NCI-H1930 (cell line): ENCODE measurements around the gene RASL11B.

ENCODE experiments used
- DNase-seq, 2 experiments: peaks; one replicate each; lab custom pipeline; 2025; lab: John Stamatoyannopoulos, UW

Gene RASL11B

GRCh38 chr4:52843351-52843750 lies 18.8 kb upstream of the RASL11B start:
- DNase-seq, result no peak

DNA sequence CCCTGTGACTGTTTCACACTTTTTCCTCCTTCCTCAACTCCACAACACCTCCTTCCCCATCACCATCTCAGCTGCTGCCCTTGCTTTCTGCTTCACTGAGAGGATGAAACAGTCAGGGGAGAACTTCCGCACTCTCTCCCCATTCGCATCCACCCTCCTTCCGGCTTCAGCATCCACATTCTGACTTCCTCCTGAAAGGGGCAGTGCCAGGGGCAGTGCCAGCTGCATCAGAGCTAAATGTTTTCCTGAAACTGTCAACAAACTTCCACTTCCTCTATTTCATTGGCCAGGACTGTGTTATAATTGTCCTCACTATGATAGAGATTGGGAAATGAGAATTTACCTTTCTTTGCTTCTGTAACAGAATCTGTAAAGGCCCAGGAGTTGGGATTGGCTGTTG lies 18.2 kb upstream of the RASL11B start:
- no peak for DNase-seq

DNA sequence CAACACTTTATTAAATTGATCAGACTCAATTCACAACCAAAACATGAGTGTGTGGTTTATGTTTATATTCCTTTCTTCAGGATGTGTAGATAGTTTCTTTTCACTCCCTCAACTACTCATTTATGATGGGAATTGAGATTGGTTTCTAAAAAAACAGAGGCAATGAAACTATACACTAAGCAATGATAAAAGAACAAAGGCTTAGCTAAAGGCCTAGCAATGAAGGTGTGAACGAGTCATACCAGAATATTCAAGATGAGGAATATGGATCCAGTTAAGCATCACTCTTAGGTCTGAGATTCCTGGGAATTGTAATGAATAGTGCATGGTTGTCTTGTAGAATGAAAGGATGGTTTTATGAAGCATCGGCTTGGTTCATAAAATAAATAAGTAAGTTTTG lies 17.5 kb upstream of the RASL11B start:
- DNase-seq, result no peak

- DNase-seq, result no peak
Measured at GRCh38 chr4:52846502-52846901, 15.6 kb upstream of the RASL11B start.

DNA sequence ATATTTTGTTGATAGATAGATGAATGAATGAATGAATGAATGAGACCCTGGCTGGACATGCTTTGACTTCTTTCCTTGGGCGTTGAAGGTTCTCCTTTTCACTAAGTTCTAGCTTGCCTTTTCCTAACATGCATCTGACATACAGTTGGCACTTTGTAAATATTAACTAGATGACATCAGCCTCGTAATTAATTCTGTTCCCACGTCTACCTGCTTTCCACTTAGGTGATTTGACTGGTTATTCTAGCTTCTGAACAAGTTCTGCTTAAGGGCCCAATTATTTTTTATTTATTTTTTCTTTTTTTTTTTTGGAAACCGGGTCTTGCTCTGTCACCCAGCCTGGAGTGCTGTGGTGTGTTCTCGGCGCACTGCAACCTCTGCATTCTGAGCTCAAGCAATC lies 13.9 kb upstream of the RASL11B start:
- DNase-seq, result no peak

DNA sequence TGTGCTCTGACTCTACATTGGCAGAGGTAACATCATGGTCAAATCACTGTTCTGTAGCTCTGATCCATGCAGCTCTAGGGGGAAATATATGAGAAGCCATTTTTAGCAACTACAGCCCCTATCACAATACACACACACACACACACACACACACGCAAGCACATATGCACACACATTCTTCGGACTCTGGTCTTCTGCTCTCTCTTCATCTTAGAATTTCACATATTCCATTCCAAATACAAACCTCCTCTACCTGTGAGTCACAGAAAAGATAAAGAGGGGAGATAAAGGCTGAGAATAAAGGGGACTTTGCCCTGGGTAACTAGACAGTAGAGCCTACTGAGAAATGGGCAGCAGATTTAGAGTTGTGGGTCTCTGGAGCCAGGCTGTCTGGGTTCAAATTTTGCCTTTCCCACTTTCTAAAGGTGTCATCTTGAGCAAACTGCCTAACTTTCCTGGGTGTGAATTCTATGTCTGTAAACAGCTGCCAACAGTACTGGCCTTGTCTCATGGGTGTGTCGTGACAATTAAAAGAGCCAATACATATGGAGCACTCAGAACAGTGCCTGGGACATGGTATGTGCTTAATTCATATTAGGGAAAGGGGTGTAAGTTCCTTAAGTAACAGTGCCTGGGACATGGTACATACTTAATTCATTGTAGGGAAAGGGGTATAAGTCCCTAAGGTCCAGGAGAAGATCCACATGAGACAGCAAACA lies 11.6 kb upstream of the RASL11B start:
- no peak for DNase-seq

- DNase-seq, result no peak
Measured at GRCh38 chr4:52852041-52852440, 10.1 kb upstream of the RASL11B start.

- no peak for DNase-seq
Measured at GRCh38 chr4:52852711-52853110, 9.4 kb upstream of the RASL11B start.

DNA sequence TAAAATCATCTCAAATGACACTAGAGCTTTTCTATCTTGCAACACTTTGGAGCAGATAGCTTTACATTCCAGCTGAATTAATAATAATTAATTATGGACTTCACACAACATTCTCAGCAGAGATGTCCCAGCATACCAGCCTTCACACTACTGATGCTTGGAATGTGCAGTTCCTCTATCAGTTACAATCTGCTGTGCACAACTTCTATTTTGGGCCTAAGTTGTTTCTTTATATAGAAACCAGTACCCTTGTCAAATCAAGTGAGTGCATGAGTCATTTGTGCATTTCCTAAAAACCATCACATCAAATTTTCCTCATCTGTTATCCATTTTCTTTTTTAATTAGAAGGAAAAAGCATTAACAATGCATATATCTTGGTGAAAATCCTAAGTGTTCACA lies 8.8 kb upstream of the RASL11B start:
- no peak for DNase-seq

DNA sequence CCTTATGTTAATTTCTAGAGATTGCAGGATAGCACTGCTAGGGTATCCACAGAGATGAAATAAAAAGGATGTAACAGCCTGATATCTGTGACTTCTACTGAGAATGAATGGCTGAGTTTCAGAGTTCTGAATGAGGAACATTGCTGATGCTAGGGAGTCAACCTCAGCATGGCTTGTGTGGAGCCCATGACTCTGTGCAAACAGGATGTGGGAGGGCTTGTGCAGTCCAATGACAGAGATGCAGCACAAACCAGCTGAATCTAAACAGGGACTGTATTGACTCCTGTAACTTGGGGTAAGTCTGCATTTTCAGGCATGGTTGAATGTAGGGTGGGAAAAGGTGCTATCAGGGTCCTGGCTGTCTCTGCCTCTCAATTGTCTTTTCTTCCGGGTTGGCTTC lies 5.3 kb upstream of the RASL11B start:
- no peak for DNase-seq

DNA sequence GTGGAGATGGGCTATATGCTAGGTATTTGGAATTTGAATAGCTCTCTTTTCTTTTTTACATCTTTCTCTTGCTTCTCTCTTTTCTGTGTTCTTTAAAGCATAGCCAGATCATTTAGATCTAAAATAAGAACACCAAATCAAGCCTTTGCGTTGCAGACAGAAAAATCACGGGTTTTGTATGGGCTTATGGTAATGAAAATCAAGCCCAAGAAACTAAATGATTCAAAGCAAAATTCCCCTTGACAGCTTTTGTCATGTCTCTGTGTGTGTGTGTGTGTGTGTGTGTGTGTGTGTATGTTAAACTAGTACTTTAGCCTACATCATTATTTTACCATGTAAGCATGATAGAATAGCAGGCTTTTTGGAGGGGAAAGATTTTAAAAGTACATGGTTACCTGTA lies 1.8 kb upstream of the RASL11B start:
- DNase-seq, result no peak

DNA sequence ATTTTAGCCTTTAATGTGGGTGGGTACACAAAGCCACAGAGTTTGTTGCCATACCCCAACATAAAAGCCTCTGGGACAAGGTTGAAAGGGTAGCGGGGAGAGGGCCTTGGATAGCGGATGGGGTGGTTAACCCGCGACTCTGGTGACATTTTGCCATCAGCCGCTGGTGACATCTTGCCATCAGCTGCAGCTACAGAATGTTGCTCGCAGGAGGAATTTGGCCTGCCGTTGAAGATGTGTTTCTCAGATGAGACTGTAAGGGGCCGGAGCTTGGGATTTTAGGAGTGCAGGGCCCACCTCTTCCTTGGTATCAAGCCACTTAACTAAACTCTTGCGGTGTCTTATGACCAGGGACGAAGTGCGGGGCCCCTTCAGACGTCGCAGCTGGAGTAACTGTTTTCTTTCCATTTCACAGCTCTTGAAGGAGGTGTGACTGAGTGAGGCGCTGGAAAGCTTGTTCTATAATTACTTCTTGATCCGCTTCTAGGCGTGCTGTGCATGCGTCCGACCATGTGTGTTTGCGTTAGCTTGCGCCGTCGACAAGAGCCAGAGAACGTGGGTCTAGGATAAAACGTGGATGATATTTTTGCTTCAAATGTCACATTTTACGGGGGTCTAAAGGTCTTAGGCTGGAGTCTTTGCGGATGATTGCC lies 820 bp upstream of the RASL11B start:
- no peak for DNase-seq

DNA sequence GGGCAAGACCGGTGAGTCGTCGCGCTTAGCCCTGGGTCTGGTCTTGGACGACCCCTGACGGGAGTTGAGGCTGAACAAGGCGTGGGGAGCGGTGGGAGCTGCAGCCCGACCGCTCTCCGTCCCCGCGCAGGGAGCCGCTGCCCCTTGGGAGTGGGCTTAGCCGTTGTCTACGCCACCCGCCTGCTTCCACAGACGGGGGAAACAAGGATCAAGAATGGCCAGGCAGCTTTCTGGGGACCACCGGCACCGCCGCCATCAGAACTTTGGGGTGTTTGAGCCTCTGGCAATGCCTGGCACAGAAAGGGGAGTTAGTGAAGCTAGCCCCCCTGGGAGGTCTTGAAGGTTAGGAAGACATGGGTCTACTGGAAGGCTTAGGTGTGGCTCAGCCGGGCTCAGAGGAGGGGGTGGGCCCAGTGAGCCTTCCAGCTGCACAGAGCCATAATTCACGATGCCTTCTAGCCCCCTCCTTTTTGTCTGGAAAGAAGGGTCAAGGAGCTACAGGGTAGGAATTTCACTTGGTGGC lies 583 bp downstream of the RASL11B start:
- DNase-seq, result no peak

- no peak for DNase-seq
Measured at GRCh38 chr4:52863324-52863723, 1.2 kb downstream of the RASL11B start.

DNA sequence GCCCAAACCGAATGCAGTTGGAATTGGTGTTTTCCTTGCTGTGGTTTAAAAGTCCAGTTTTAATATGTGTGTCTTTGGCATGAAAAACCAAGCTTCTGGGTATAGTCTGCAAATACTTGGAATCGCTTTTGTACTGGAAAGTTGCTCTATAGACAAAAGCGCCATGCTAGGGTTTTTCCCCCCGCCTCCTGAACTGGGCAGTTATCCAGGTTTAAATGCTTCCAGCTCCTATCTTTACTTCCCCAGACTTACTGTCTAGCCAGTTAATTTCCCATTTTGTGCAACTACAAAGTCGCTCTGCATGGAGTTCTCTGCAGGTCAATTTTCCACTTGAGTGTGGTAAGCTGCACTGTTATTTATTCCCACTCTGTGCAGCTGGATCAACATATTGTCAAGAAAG lies 2.7 kb downstream of the RASL11B start:
- DNase-seq, result no peak

DNA sequence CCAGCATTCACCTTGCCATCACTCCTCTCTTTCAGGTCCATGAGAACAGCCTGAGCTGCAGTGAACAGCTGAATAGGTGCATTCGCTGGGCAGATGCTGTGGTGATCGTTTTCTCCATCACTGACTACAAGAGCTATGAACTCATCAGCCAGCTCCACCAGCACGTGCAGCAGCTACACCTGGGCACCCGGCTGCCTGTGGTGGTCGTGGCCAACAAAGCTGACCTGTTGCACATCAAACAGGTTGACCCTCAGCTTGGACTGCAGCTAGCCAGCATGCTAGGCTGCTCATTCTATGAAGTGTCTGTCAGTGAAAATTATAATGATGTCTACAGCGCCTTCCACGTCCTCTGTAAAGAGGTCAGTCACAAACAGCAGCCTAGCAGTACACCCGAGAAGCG lies 3.2 kb downstream of the RASL11B start:
- DNase-seq, result no peak

GRCh38 chr4:52866734-52867133 lies 4.6 kb downstream of the RASL11B start:
- DNase-seq, result no peak

DNA sequence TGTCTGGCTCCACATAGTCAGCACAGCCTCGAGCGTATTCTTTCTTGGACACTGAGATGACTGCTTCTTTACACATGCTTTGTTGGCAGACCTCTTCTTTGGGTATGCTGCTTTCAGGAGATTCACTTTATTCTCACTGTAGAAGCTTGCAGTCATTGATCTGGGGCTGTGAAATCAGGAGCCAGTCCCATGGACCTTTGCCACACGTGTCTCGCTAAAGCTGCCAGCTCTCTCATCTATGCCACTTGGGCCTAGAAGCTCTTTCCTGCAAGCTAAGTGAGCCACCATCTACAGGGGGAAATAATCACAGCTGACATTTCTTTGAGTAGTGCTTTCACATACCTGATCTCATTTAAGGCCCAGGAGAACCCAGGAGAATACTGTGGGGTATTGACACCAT lies 5.0 kb downstream of the RASL11B start:
- DNase-seq, result no peak

- no peak for DNase-seq
Measured at GRCh38 chr4:52868133-52868532, 6.0 kb downstream of the RASL11B start.

- no peak for DNase-seq
Measured at GRCh38 chr4:52869196-52869595, 7.1 kb downstream of the RASL11B start.

GRCh38 chr4:52869656-52870055 lies 7.5 kb downstream of the RASL11B start:
- DNase-seq, result no peak

GRCh38 chr4:52870225-52870624 lies 8.1 kb downstream of the RASL11B start:
- no peak for DNase-seq

DNA sequence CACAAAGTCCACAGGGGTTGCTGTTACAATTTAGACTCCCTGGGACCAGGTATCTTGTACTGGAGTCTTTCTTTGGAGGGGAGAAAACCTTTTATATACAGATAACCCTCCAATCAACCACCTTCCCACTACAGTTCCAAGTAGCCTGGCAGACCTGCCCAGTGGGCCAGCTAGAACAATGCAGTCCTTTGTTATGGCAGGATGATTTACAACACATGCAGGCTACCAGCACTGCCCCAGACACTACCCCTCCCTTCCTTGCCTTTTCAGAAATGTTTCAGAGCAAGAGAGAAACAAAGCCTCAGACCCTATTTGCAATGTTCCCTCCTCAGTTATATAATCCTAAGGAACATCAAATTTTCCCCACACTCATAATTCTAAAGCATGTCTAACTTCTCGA lies 11.1 kb downstream of the RASL11B start:
- DNase-seq, result no peak

- DNase-seq, result no peak
Measured at GRCh38 chr4:52873861-52874343, 11.8 kb downstream of the RASL11B start.
